HEK293 (cell line): ENCODE measurements around the gene TOMM7.
"Not testable (repeated sequence)": the region's sequence is repeated elsewhere in the genome, so short reads cannot be mapped to it uniquely, and the experiment has no call there.

Experiments
- CTCF ChIA-PET: fragments of 350-600 bp; formaldehyde crosslinking; extraction: SDS; loops from one replicate; lab custom pipeline; 2021; ENCODE audit warnings: antibody characterized with exemption; lab: Yijun Ruan, JAX
- POLR2A ChIA-PET: fragments of 300-600 bp; formaldehyde crosslinking; extraction: SDS; loops from one replicate; lab custom pipeline; 2020; ENCODE audit warnings: antibody characterized with exemption, inconsistent platforms; lab: Yijun Ruan, JAX
- H3K27ac ChIP-seq: fragments of 200-500 bp; sonication (Bioruptor generic); 2 replicates; pipeline ENCODE4 v1.5.1; 2014; ENCODE audit warnings: low read depth, low read length, control low read depth, inconsistent platforms; ENCODE audit errors: extremely low read depth
- H3K36me3 ChIP-seq, 2 experiments: fragments of 200-500 bp in 1 of 2; sonication (Bioruptor generic) in 1 of 2; 1 replicate in 1 of 2; 2 replicates in 1 of 2; pipeline ENCODE4 v1.5.1; 2014 to 2017; ENCODE audit warnings: inconsistent platforms in 2 of 2, low read length in 2 of 2; ENCODE audit not compliant: control insufficient read depth in 2 of 2, insufficient read depth in 1 of 2
- H3K4me1 ChIP-seq: fragments of 200-500 bp; sonication (Bioruptor generic); 2 replicates; pipeline ENCODE4 v1.5.1; 2014; ENCODE audit warnings: mild to moderate bottlenecking, low read length, inconsistent platforms; ENCODE audit not compliant: control insufficient read depth, insufficient read depth
- H3K4me3 ChIP-seq: 2 replicates; pipeline ENCODE4 v1.5.1; 2011; ENCODE audit warnings: low read depth, mild to moderate bottlenecking, control low read depth, low read length, moderate library complexity
- H3K9me3 ChIP-seq: fragments of 200-500 bp; sonication (Bioruptor generic); 2 replicates; pipeline ENCODE4 v1.5.1; 2014; ENCODE audit warnings: low read depth, low read length, inconsistent platforms; ENCODE audit not compliant: control insufficient read depth, insufficient read depth
- BCL11B ChIP-seq: fragments of 450-650 bp; formaldehyde crosslinking; IDR thresholded peaks from 2 replicates; pipeline ENCODE4 v1.5.1; 2016; ENCODE audit warnings: low read depth, missing biosample characterization, missing genetic modification characterization
- HOXD13 ChIP-seq: sonication (generic); formaldehyde crosslinking; IDR thresholded peaks from 2 replicates; pipeline ENCODE4 v1.8.0; 2022; ENCODE audit warnings: missing genetic modification reagents, borderline replicate concordance
- KLF1 ChIP-seq: fragments of 450-650 bp; formaldehyde crosslinking; IDR thresholded peaks from 2 replicates; pipeline ENCODE4 v1.5.1; 2016; ENCODE audit warnings: missing biosample characterization, missing genetic modification characterization
- KLF7 ChIP-seq: fragments of 450-650 bp; formaldehyde crosslinking; IDR thresholded peaks from 2 replicates; pipeline ENCODE4 v1.5.1; 2016; ENCODE audit warnings: missing biosample characterization, missing genetic modification characterization, borderline replicate concordance
- PRDM2 ChIP-seq: fragments of 450-650 bp; formaldehyde crosslinking; IDR thresholded peaks from 2 replicates; pipeline ENCODE4 v1.5.1; 2016; ENCODE audit warnings: missing biosample characterization, missing genetic modification characterization, borderline replicate concordance
- SALL2 ChIP-seq: fragments of 450-650 bp; formaldehyde crosslinking; IDR thresholded peaks from 2 replicates; pipeline ENCODE4 v1.5.0; 2017; ENCODE audit warnings: missing biosample characterization, mild to moderate bottlenecking, missing genetic modification characterization, borderline replicate concordance
- SP2 ChIP-seq: fragments of 450-650 bp; formaldehyde crosslinking; IDR thresholded peaks from 2 replicates; pipeline ENCODE4 v1.5.1; 2016; ENCODE audit warnings: missing biosample characterization, missing genetic modification characterization
- YY2 ChIP-seq: fragments of 450-650 bp; formaldehyde crosslinking; IDR thresholded peaks from 2 replicates; pipeline ENCODE4 v1.5.1; 2016; ENCODE audit warnings: missing biosample characterization, missing genetic modification characterization
- ZBTB8A ChIP-seq: fragments of 450-650 bp; formaldehyde crosslinking; IDR thresholded peaks from 2 replicates; pipeline ENCODE4 v1.5.1; 2016; ENCODE audit warnings: missing biosample characterization, missing genetic modification characterization
- ZNF174 ChIP-seq: fragments of 450-650 bp; formaldehyde crosslinking; IDR thresholded peaks from 2 replicates; pipeline ENCODE4 v1.5.0; 2017; ENCODE audit warnings: missing biosample characterization, mild to moderate bottlenecking, missing genetic modification characterization
- ZNF202 ChIP-seq: fragments of 450-650 bp; formaldehyde crosslinking; IDR thresholded peaks from 2 replicates; pipeline ENCODE4 v1.5.1; 2016; ENCODE audit warnings: missing biosample characterization, missing genetic modification characterization, borderline replicate concordance
- ZNF24 ChIP-seq: fragments of 450-650 bp; formaldehyde crosslinking; IDR thresholded peaks from 2 replicates; pipeline ENCODE4 v1.5.1; 2016; ENCODE audit warnings: missing biosample characterization, missing genetic modification characterization
- ZNF416 ChIP-seq: fragments of 450-650 bp; formaldehyde crosslinking; IDR thresholded peaks from 2 replicates; pipeline ENCODE4 v1.5.1; 2016; ENCODE audit warnings: missing biosample characterization, missing genetic modification characterization
- ZNF514 ChIP-seq: fragments of 450-650 bp; formaldehyde crosslinking; IDR thresholded peaks from 2 replicates; pipeline ENCODE4 v1.5.1; 2016; ENCODE audit warnings: missing biosample characterization, missing genetic modification characterization
- ZNF623 ChIP-seq: fragments of 450-650 bp; formaldehyde crosslinking; IDR thresholded peaks from 2 replicates; pipeline ENCODE4 v1.5.1; 2016; ENCODE audit warnings: missing biosample characterization, missing genetic modification characterization
- ZNF654 ChIP-seq: fragments of 450-650 bp; formaldehyde crosslinking; IDR thresholded peaks from 2 replicates; pipeline ENCODE4 v1.5.1; 2016; ENCODE audit warnings: low read depth, missing biosample characterization, missing genetic modification characterization
- ZNF843 ChIP-seq: fragments of 450-650 bp; formaldehyde crosslinking; IDR thresholded peaks from 2 replicates; pipeline ENCODE4 v1.5.1; 2016; ENCODE audit warnings: missing biosample characterization, missing genetic modification characterization
- TF ChIP-seq, protein P1 (sequence below): fragments of 450-650 bp; formaldehyde crosslinking; IDR thresholded peaks from 2 replicates; pipeline ENCODE4 v1.5.1; 2017; ENCODE audit warnings: missing biosample characterization, missing genetic modification characterization
- TF ChIP-seq, protein P2 (sequence below): fragments of 450-650 bp; formaldehyde crosslinking; IDR thresholded peaks from 2 replicates; pipeline ENCODE4 v1.5.1; 2016; ENCODE audit warnings: missing biosample characterization, missing genetic modification characterization

The TOMM7 gene

GRCh38 chr7:22782616-22783232 lies 39.9 kb downstream of the TOMM7 start:
- 0 out of 2 replicates have a peak, but pooled peaks cover 3% of the 10 kb centered on the region for H3K4me1 ChIP-seq
- TF ChIP-seq ZNF416 (tag by site-specific recombination) (no peak), ZNF654 (tag by site-specific recombination) (peak; percentile 29; the same call in 1 of the 2 replicates)
- TF ChIP-seq, all 188 proteins: peak for 1
- POLR2A ChIA-PET = interaction anchor here (1.0 kb wide), 1 partner anchor 78 kb away, joined by 3 read pairs; no protein-coding TSS in a partner anchor
- Histone ChIP-seq H3K9me3 (no peaks in the 10 kb centered on the region), H3K27ac (no peak overlapping the region), H3K4me3 (no peak overlapping the region), H3K36me3 (no peaks in the 10 kb centered on the region)
- CTCF ChIA-PET = interaction anchor here (0.5 to 2.4 kb wide), 20 partner anchors 9 to 750 kb away, joined by 3 to 20 read pairs (median 4); no protein-coding TSS in a partner anchor

GRCh38 chr7:22781230-22781711 lies 41.4 kb downstream of the TOMM7 start:
- Histone ChIP-seq H3K36me3 (no peaks in the 10 kb centered on the region), H3K4me3 (no peak overlapping the region), H3K27ac (no peak overlapping the region), H3K4me1 (0 out of 2 replicates have a peak, but pooled peaks cover under 1% of the 10 kb centered on the region), H3K9me3 (no peaks in the 10 kb centered on the region)
- CTCF ChIA-PET = interaction anchor here (0.6 to 2.4 kb wide), 8 partner anchors 8 to 221 kb away, joined by 3 to 20 read pairs (median 4); no protein-coding TSS in a partner anchor
- TF ChIP-seq ZNF202 (tag by site-specific recombination) = no peak
- TF ChIP-seq ZBTB8A (tag by site-specific recombination) = no peak
- TF ChIP-seq SP2 (tag by site-specific recombination) = no peak
- TF ChIP-seq KLF7 (tag by site-specific recombination) = no peak
- no peak for TF ChIP-seq SALL2 (tag by site-specific recombination)
- no peak for TF ChIP-seq KLF1 (tag by site-specific recombination)
- no peak for TF ChIP-seq YY2 (tag by site-specific recombination)
- no peak for TF ChIP-seq ZNF24
- TF ChIP-seq BCL11B (tag by site-specific recombination) = no peak
- TF ChIP-seq ZNF623 (tag by site-specific recombination) = no peak
- no peak for TF ChIP-seq ZNF174
- no peak for TF ChIP-seq ZNF843
- no peak for TF ChIP-seq ZNF654 (tag by site-specific recombination)
- TF ChIP-seq HOXD13 = no peak
- TF ChIP-seq ZNF514 (tag by site-specific recombination) = no peak
- TF ChIP-seq, protein P1, sequence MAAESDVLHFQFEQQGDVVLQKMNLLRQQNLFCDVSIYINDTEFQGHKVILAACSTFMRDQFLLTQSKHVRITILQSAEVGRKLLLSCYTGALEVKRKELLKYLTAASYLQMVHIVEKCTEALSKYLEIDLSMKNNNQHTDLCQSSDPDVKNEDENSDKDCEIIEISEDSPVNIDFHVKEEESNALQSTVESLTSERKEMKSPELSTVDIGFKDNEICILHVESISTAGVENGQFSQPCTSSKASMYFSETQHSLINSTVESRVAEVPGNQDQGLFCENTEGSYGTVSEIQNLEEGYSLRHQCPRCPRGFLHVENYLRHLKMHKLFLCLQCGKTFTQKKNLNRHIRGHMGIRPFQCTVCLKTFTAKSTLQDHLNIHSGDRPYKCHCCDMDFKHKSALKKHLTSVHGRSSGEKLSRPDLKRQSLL = no peak
- TF ChIP-seq, protein P2, sequence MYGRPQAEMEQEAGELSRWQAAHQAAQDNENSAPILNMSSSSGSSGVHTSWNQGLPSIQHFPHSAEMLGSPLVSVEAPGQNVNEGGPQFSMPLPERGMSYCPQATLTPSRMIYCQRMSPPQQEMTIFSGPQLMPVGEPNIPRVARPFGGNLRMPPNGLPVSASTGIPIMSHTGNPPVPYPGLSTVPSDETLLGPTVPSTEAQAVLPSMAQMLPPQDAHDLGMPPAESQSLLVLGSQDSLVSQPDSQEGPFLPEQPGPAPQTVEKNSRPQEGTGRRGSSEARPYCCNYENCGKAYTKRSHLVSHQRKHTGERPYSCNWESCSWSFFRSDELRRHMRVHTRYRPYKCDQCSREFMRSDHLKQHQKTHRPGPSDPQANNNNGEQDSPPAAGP (tag by site-specific recombination) = no peak
- TF ChIP-seq PRDM2 (tag by site-specific recombination) = no peak
- POLR2A ChIA-PET = no interaction called here

DNA sequence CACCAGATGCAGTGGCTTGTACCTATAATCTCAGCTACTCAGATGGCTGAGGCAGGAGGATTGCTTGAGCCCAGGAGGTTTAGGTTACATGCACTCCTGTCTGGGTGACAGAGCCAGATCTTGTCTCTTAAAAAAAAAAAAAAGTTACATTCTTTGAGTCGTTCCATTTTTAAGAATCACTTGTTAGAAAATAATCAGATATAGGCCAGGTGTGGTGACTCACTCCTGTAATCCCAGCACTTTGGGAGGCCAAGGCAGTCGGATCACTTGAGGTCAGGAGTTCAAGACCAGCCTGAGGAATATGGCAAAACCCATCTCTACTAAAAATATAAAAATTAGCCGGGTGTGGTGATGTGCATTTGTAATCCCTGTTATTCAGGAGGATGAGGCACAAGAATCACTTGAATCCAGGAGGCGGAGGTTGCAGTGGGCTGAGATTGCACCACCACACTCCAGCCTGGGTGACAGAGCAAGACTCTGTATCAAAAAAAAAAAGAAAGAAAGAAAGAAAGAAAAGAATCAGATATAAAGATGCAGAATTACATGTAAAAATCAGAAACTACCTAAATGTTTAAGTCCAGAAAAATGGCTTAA lies 42.8 kb downstream of the TOMM7 start:
- H3K4me3 ChIP-seq, H3K9me3 ChIP-seq, H3K27ac ChIP-seq, H3K36me3 ChIP-seq, H3K4me1 ChIP-seq: not testable (repeated sequence)
- ChIA-PET CTCF (interaction anchor here (1.3 kb wide), 1 partner anchor 53 kb away, joined by 6 read pairs; the partner anchor contains the start of gene IL6), POLR2A (interaction anchor here (0.7 kb wide), 1 partner anchor 472 kb away, joined by 3 read pairs; no protein-coding TSS in a partner anchor)
